A673 (cell line): ENCODE measurements around the gene OSM. TPM values are rescaled to one million over a fixed set of nuclear protein-coding genes. Genes with fewer than 3 reads are reported as not detected.

Experiments
- BruUV-seq: library from RNA; stranded (reverse); fragments of 400-500 nt; replicated peaks from 2 replicates; lab custom pipeline; 2021; lab: Mats Ljungman, UMichigan
- CTCF ChIA-PET: fragments of 300-600 bp; sonication (Branson Sonifier 250); formaldehyde crosslinking; loops from one replicate; lab custom pipeline; 2022; ENCODE audit warnings: antibody characterized with exemption; lab: Charles Lee
- POLR2A ChIA-PET: fragments of 300-600 bp; sonication (Branson Sonifier 250); formaldehyde crosslinking; loops from one replicate; lab custom pipeline; 2022; ENCODE audit warnings: antibody characterized with exemption; ENCODE audit not compliant: low non-redundant PET; lab: Charles Lee
- DNase-seq: peaks from one replicate; pipeline ENCODE4 v3.0.0-alpha.2; 2015; ENCODE audit warnings: low spot score
- H3K27ac ChIP-seq: fragments of 200-600 bp; sonication (generic); 2 replicates; pipeline ENCODE4 v1.5.1; 2016; ENCODE audit warnings: mixed run types, low read depth, mild to moderate bottlenecking, mixed read lengths, antibody characterized with exemption, low read length; ENCODE audit not compliant: poor library complexity, severe bottlenecking
- H3K27me3 ChIP-seq: fragments of 200-600 bp; sonication (generic); replicated peaks from 2 replicates; pipeline ENCODE4 v1.6.1; 2017; ENCODE audit warnings: mixed run types, low read depth, mild to moderate bottlenecking, mixed read lengths, antibody characterized with exemption, low read length; ENCODE audit not compliant: insufficient read depth, poor library complexity
- H3K36me3 ChIP-seq: fragments of 200-600 bp; sonication (generic); 2 replicates; pipeline ENCODE4 v1.6.1; 2016; ENCODE audit warnings: mixed run types, mild to moderate bottlenecking, mixed read lengths, antibody characterized with exemption, low read length; ENCODE audit not compliant: insufficient read depth, poor library complexity, severe bottlenecking
- H3K4me1 ChIP-seq: fragments of 200-600 bp; sonication (generic); 2 replicates; pipeline ENCODE4 v1.6.1; 2017; ENCODE audit warnings: mixed run types, mild to moderate bottlenecking, mixed read lengths, antibody characterized with exemption, low read length; ENCODE audit not compliant: insufficient read depth, poor library complexity, severe bottlenecking
- H3K4me3 ChIP-seq: fragments of 200-600 bp; sonication (generic); 2 replicates; pipeline ENCODE4 v1.5.1; 2016; ENCODE audit warnings: low read depth, mixed run types, mild to moderate bottlenecking, mixed read lengths, low read length; ENCODE audit not compliant: poor library complexity, severe bottlenecking
- H3K9me3 ChIP-seq: fragments of 200-600 bp; sonication (generic); 2 replicates; pipeline ENCODE4 v1.6.1; 2016; ENCODE audit warnings: mixed run types, low read depth, mild to moderate bottlenecking, mixed read lengths, antibody characterized with exemption, low read length; ENCODE audit not compliant: poor library complexity, severe bottlenecking
- CTCF ChIP-seq: fragments of 300-800, 200-600 bp; sonication (generic); conservative IDR thresholded peaks from 2 replicates; pipeline ENCODE4 v1.5.1; 2017; ENCODE audit warnings: low read depth, mild to moderate bottlenecking, antibody characterized with exemption, low read length, moderate library complexity, mixed read lengths
- EZH2 ChIP-seq: fragments of 200-600 bp; sonication (generic); IDR thresholded peaks from 2 replicates; pipeline ENCODE4 v1.6.1; 2017; ENCODE audit warnings: borderline replicate concordance, low read depth, mild to moderate bottlenecking, mixed read lengths, antibody characterized with exemption, low read length; ENCODE audit not compliant: poor library complexity, severe bottlenecking
- intact Hi-C: fragments of 100-400 bp; cut with micrococcal nuclease; formaldehyde crosslinking; loops from one replicate; pipeline ENCODE4 v1.10.0; 2022; ENCODE audit not compliant: unreplicated experiment
- total RNA-seq: library from RNA; stranded (reverse); gene quantifications from 2 replicates; pipeline ENCODE4 v1.2.3, GENCODE V29; 2021

OSM gene
- total RNA-seq, 1 experiment from 2014 or later, result not detected

GRCh38 chr22:30260276-30260675, 6.4 kb downstream of the OSM start:
- CTCF ChIA-PET, result interaction anchor here (1.3 kb wide), 1 partner anchor 131 kb away, joined by 3 read pairs; no protein-coding TSS in a partner anchor
- H3K36me3 ChIP-seq, result no peaks in the 10 kb centered on the region
- no peak for DNase-seq
- intact Hi-C loops, result no loop called here
- POLR2A ChIA-PET, result no interaction called here
- no peaks in the 10 kb centered on the region for H3K4me1 ChIP-seq
- no peak for TF ChIP-seq EZH2
- TF ChIP-seq CTCF, result no peak
- H3K9me3 ChIP-seq, result no peaks in the 10 kb centered on the region
- no peak overlapping the region for H3K4me3 ChIP-seq
- H3K27ac ChIP-seq, result no peak overlapping the region
- H3K27me3 ChIP-seq, result no peaks in the 10 kb centered on the region
- no TSS peak for BruUV-seq

GRCh38 chr22:30254314-30254713, 12.3 kb downstream of the OSM start:
- ChIA-PET CTCF (no interaction called here), POLR2A (no interaction called here)
- TF ChIP-seq CTCF, result no peak
- TF ChIP-seq EZH2, result no peak
- no peaks in the 10 kb centered on the region for H3K36me3 ChIP-seq
- no peaks in the 10 kb centered on the region for H3K27me3 ChIP-seq
- H3K27ac ChIP-seq, result no peak overlapping the region
- H3K9me3 ChIP-seq, result no peaks in the 10 kb centered on the region
- no peak overlapping the region for H3K4me3 ChIP-seq
- intact Hi-C loops, result no loop called here
- DNase-seq, result no peak
- H3K4me1 ChIP-seq, result peaks cover 7% of the 10 kb centered on the region
- BruUV-seq, result no TSS peak

- no peak for TF ChIP-seq EZH2
- no peak for TF ChIP-seq CTCF
- peaks cover 7% of the 10 kb centered on the region for H3K4me1 ChIP-seq
- ChIA-PET POLR2A (no interaction called here), CTCF (interaction anchor here (0.6 kb wide), 1 partner anchor 9 kb away, joined by 3 read pairs; no protein-coding TSS in a partner anchor)
- H3K27me3 ChIP-seq, result no peaks in the 10 kb centered on the region
- BruUV-seq, result no TSS peak
- H3K27ac ChIP-seq, result no peak overlapping the region
- intact Hi-C loops, result no loop called here
- H3K9me3 ChIP-seq, result no peaks in the 10 kb centered on the region
- no peaks in the 10 kb centered on the region for H3K36me3 ChIP-seq
- H3K4me3 ChIP-seq, result no peak overlapping the region
- no peak for DNase-seq
Measured at GRCh38 chr22:30253205-30253852, 13.3 kb downstream of the OSM start.
